Measurements from ENCODE around the gene CEPT1.
A peak's percentile ranks its signal among the peaks of the same experiment; 100 is the strongest.
"Not testable (repeated sequence)": the region's sequence is repeated elsewhere in the genome, so short reads cannot be mapped to it uniquely, and the experiment has no call there.

Gene CEPT1

GRCh38 chr1:111139956-111140679, at the start of gene CEPT1, which contains the start of gene DRAM2:
Gene CEPT1 (plus strand): TSS chr1:111140223. CDS start chr1:111147715, 7,492 bp downstream.
Gene DRAM2 (minus strand): TSS chr1:111140093. CDS start chr1:111131554, 8,539 bp downstream.
- DNase-seq = peak; percentile 37 to 96 (median 86)

- DNase-seq = not testable (repeated sequence)
Observed at GRCh38 chr1:111095421-111095820, 44.6 kb upstream of the CEPT1 start.

GRCh38 chr1:111097356-111098099, 42.5 kb upstream of the CEPT1 start:
- no peak for DNase-seq

GRCh38 chr1:111099289-111099688, 40.7 kb upstream of the CEPT1 start:
- DNase-seq = no peak

- no peak for DNase-seq
Observed at GRCh38 chr1:111101854-111102642, 38.0 kb upstream of the CEPT1 start.

- no peak for DNase-seq
Observed at GRCh38 chr1:111104981-111105380, 35.0 kb upstream of the CEPT1 start.

GRCh38 chr1:111110197-111110899, 29.7 kb upstream of the CEPT1 start:
- DNase-seq = no peak

- DNase-seq = no peak
Observed at GRCh38 chr1:111116496-111116895, 23.5 kb upstream of the CEPT1 start.

- DNase-seq = no peak
Observed at GRCh38 chr1:111126354-111126753, 13.7 kb upstream of the CEPT1 start.

- no peak for DNase-seq
Observed at GRCh38 chr1:111127923-111128643, 11.9 kb upstream of the CEPT1 start.

- no peak for DNase-seq
Observed at GRCh38 chr1:111129376-111129775, 10.6 kb upstream of the CEPT1 start.

- DNase-seq = no peak
Observed at GRCh38 chr1:111131693-111132092, 8.3 kb upstream of the CEPT1 start.

- no peak for DNase-seq
Observed at GRCh38 chr1:111133866-111134265, 6.2 kb upstream of the CEPT1 start.

- DNase-seq = peak in 28 of 56 donors; percentile 10 to 68 (median 50)
Observed at GRCh38 chr1:111139324-111139955, 583 bp upstream of the CEPT1 start.

- DNase-seq = peak in 5 of 56 donors; percentile 2 to 55 (median 41)
Observed at GRCh38 chr1:111140680-111140967, 601 bp downstream of the CEPT1 start.

GRCh38 chr1:111141245-111142220, 1.5 kb downstream of the CEPT1 start:
- no peak for DNase-seq

- DNase-seq = no peak
Observed at GRCh38 chr1:111142356-111142975, 2.4 kb downstream of the CEPT1 start.

GRCh38 chr1:111145542-111145941, 5.5 kb downstream of the CEPT1 start:
- DNase-seq = no peak
